ENCODE results near the gene COL5A3.
"Not testable (repeated sequence)": the region's sequence is repeated elsewhere in the genome, so short reads cannot be mapped to it uniquely, and the experiment has no call there.

The COL5A3 gene

DNA sequence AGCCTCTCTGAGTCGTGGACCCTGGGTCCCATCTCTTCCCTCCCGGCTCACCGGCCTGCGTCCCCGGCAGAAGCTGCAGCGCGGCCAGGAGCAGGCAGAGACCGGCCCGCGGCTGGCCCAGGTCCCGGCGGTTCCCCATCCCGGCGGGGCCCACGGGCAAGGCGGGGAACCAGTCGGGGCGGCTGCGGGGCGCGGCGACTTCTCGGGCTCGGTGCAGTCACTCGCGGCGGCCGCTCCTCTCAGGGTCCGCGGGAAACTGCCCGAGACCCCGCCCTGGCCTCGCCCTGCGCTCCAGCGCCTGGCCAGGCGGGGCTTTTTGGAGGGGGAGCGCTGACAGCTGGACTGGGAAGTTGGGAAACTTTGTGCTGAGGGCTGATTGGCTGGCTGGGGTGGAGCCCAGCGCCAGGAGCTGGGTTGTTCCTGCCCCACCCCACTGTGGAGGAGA, at the start of gene COL5A3:
COL5A3 (minus strand) TSS at position 258 of the 445 bp plus-strand sequence; CDS start at position 139, 119 bp downstream.
- no peak for DNase-seq (ENCODE audit: low read depth)

DNA sequence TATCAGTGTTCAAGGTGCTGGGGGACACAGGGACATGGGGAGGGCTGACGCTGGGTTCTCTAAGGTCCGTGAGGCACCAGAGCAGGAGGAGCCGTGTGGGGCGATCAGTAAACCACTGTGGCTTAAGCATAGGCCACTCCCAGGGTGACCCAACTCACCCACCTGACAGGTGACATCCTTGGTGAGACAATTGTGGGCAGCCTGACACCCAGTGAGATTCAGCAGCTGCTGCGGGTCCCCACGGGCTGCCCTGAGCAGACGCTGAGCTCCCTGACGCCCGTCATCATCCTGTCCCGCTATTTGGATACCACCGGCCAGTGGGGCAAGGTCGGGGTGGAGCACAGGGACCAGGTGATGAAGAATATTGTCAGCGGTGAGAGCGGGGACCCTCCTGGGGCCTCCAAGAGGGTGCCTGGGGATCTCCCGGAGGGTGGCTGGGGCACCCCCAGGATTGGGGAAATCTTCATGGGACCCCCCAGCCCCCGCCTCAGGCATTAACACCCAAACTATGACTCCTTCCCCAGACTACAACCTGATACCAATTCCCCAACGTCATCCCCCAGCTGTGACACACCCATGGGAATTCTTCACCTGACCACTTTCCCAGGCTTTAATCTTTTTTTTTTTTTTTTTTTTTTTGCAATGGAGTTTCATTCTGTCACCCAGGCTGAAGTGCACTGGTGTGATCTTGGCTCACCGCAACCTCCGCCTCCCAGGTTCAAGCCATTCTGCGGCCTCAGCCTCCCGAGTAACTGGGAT, 42.5 kb upstream of the COL5A3 start:
- DNase-seq (ENCODE audit: low read depth): no peak

DNA sequence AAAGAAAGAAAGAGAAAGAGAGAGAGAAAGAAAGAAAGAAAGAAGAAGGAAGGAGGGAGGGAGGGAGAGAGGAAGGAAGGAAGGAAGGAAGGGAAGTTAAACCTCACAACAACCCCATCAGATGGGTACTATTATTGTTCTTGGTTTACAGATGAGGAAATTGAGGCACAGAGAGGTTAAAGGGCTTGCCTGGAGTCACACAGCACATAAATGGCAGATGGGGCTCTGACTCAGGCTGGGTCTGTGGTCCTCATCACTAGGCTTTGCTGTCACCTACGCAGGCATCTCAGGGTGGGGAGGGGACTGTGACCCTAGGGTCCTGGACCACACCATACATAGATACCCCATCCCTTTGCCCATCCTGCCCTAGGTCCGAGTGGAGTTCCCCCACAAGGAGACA, 39.3 kb upstream of the COL5A3 start:
- no peak for DNase-seq (ENCODE audit: low read depth)

DNA sequence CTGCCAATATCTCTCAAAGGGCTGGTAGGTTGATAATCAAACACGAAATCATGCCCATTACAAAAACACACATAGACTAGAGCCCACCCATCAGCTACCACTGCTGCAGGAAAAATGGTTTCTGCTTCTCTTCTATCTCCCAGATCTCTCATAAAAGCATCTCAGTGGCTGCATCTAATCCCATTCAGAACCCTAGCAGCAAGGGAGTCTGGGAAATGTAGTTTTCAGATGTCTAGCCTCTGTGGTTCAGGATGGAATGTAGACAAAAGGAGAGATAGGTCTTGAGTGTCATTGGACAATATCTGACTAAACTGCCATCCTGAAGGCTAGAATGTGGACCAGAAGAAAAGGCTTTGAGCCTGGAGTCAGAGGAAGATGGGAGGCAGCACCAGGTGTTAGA, 35.1 kb upstream of the COL5A3 start:
- DNase-seq (ENCODE audit: low read depth): no peak

DNA sequence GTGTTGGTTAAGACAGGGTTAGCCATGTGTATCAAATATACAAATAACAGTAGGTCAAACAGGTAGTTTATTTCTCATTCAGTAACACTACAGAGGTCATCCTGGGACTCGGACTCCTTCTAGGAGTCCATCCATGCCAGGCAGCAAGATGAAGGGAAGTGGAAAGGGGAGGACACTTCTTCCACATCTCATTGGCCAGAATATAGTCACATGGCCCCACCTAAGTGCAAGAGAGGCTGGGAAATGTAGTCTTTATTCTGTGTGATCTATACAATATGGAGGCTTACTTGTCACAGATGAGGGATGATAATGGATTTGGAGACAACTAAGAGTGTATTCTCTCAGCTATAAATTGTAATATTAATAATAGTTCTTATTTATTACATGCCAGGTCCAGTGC, 34.1 kb upstream of the COL5A3 start:
- DNase-seq (ENCODE audit: low read depth): no peak

GRCh38 chr19:10043286-10043927, 33.1 kb upstream of the COL5A3 start:
- DNase-seq (ENCODE audit: low read depth): no peak

GRCh38 chr19:10037809-10038208, 27.5 kb upstream of the COL5A3 start:
- no peak for DNase-seq (ENCODE audit: low read depth)

DNA sequence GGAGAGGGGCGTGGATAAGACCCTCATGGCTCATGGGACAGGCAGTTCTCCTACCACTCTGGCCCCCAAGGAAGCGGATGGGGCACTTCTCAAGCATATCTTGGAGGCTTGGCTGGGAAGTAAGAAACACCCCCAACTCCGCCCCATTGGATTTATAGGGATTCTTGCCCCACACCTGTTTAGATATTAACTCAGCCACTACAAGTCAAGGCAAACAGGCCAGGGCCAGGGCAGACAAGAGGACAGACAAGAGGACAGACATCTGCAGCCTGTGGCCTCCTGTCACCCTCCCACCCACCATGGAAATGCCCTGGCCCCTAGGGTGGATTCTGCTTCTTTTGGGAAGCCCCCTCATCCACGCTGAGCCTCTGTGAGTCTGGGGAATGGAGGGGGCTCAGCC, 27.1 kb upstream of the COL5A3 start:
- DNase-seq (ENCODE audit: low read depth): no peak

DNA sequence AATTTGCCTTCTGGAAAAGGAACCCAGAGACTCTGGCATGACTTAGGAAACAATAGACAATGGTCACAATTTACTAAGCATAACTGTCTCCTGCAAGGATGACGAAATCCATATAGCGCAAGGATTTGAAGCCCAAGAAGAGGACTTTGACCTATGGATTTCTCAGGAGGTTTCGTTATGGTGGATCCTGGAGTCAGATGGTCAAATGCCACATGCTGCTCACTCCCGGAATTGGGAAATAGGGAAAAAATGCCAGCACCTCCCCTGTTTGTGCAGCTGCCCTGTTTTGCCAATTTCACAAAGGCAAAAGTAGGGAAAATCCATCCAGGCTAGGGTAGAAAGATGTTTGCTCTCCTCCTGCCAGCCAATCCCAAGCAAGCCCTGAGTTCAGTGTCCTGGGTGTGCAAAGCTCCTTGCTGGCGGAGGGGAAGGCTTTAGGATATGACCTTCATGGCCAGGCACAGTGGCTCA, 26.3 kb upstream of the COL5A3 start:
- DNase-seq (ENCODE audit: low read depth): no peak

GRCh38 chr19:10033614-10034013, 23.3 kb upstream of the COL5A3 start:
- DNase-seq (ENCODE audit: low read depth): no peak

DNA sequence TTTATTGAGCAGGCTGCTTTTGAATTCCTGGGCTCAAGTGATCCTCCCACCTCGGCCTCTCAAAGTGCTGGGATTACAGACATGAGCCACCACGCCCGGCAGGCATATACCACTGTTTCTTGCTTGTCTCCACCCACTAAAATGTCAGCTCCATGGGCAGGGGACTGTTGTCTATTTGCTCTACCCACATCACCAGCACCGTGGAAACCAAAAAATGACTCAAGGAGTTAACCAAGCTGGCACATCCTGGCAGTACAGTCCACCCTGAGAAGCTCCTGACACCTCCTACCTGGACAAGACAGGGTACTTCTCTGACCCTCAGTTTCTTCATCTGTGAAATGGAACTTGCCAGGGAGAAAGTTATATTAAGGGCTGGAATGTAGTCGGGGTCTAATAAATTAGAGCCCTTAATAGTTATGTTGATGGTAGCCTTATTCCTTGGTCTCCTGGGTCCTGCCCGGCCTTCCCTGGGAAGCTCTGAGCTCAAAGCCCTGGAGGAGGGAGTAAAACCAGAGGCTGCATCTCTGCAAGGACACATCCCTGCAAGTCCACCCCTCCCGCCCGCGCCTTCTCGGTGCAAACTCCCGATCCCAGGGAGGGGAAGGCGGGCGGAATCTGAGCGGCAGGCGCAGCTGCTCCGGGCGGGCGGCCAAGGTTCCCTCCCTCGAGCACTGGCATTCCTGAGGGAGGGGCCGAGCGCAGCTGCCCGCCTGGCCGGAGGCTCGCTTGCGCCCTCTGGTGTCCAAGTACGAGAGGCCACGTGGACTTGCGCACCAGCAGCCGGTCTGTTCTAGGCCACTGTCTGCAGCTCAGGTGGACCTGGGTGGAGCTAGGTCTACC, 17.1 kb upstream of the COL5A3 start:
- DNase-seq (ENCODE audit: low read depth): peak; percentile 62

DNA sequence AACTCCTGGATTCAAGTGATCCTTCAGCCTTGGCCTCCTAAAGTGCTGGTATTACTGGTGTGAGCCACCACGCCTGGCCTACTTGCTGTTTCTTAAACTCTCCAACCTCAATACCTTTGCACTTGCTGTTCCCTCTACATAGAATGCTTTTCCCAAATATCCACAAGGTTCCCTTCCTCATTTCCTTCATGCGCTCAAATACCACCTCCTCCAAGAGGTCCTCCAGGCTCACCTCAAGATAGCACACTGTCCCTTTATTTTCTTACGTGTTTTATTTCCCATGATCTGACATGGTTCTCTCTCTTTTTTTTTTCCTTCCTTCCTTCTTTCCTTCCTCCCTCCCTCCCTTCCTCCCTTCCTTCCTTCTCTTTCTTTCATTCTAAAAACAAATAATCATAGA, 16.4 kb upstream of the COL5A3 start:
- DNase-seq (ENCODE audit: low read depth): no peak

GRCh38 chr19:10023096-10023495, 12.8 kb upstream of the COL5A3 start:
- not testable (repeated sequence) for DNase-seq (ENCODE audit: low read depth)

DNA sequence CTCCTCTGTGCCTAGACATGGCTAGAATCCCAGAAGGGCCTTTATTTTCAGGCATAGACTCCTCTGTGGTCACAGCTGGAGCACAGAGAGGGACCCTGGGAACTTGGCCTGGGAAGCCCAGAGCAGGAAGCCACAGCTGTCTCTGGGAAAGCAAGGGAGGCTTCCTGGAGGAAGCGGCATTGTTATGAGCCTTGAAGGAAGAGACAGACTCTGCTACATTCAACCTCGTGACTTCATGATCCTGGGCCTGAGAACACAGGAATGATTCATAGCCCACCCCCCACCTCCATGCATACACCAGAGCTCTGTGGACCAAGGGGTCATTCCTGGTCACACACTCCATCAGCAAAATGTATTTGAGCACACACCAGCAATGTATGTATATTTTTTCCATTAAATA, 11.6 kb upstream of the COL5A3 start:
- DNase-seq (ENCODE audit: low read depth): no peak

- no peak for DNase-seq (ENCODE audit: low read depth)
Observed at GRCh38 chr19:10021446-10021845, 11.1 kb upstream of the COL5A3 start.

- DNase-seq (ENCODE audit: low read depth): no peak
Observed at GRCh38 chr19:10020851-10021250, 10.5 kb upstream of the COL5A3 start.

GRCh38 chr19:10019246-10019645, 8.9 kb upstream of the COL5A3 start:
- no peak for DNase-seq (ENCODE audit: low read depth)

GRCh38 chr19:10018786-10019185, 8.5 kb upstream of the COL5A3 start:
- no peak for DNase-seq (ENCODE audit: low read depth)

DNA sequence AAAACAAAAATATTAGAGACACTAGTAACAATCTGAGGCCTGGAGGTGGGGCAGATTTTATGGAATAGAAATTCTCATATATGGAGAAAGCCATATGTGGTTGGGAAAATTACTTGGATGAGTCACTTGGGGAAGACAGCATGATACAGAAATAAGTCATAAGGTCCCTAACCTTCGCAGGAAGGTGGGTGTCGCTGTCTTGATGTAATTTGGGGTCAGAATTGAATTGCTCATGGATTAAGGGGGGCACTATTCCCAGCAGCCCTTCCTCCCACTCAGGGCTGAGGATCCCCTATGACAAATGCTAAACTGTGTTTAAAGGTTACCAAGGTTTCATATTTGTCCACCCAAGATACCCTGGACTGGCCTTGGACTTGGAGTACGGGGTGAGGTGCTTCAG, 8.0 kb upstream of the COL5A3 start:
- DNase-seq (ENCODE audit: low read depth): no peak

GRCh38 chr19:10013834-10014618, 3.7 kb upstream of the COL5A3 start:
- no peak for DNase-seq (ENCODE audit: low read depth)

GRCh38 chr19:10013316-10013715, 3.0 kb upstream of the COL5A3 start, which contains the start of gene RDH8:
Gene RDH8 (plus strand): TSS chr19:10013483. CDS start chr19:10013498, 15 bp downstream.
- no peak for DNase-seq (ENCODE audit: low read depth)

DNA sequence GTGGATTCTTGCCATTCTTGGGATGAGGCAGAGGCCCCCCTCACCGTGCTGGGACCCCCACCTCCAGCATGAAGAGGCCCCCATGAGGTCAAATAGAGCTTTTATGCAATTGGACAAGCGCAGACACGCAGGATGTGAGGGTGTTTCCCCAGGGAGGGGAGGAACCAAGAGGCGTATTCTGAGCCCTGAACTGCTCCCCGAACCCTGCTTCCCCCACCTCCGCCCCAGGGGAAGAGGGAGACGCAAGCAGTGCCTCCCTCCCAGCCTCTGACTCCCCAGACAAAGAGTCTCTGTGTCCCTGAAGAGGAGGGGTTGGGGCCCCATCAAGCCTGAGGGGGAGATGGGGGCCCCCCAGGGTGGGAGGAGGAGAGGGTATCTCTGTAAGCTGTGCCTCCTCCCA, 1.7 kb upstream of the COL5A3 start:
- DNase-seq (ENCODE audit: low read depth): no peak
